Right lobe of liver (tissue), 4 donors: ENCODE results near the gene GFI1B.

ENCODE experiments used
- CTCF ChIP-seq, 4 donors: fragments of 200-600 bp in 3 of 4; fragments of 450-650 bp in 1 of 4; IDR thresholded peaks; one replicate each; pipeline versions ENCODE4 v1.5.1 to v1.8.0; 2016 to 2022; ENCODE audit warnings: antibody characterized with exemption in 4 of 4, mild to moderate bottlenecking in 2 of 4
- POLR2A ChIP-seq: fragments of 450-650 bp; IDR thresholded peaks from one replicate; pipeline ENCODE4 v1.6.1; 2017; ENCODE audit warnings: antibody characterized with exemption, mild to moderate bottlenecking
- donor health status: DM: no; HTN: no; CAD: no.
- donor health status: DM: no; HTN: no; CAD: no.
- donor health status: DM: no; HTN: yes; CAD: no.

GRCh38 chr9:132945186-132946130 lies 33.0 kb upstream of the GFI1B start:
- TF ChIP-seq CTCF (IDR thresholded peaks at IDR 0.05) (no peak), POLR2A (no peak)
